ENCODE measurements around the gene PEA15.

GRCh38 chr1:160205242-160206035 lies at the start of gene PEA15:
- TF ChIP-seq EZH2 (IDR thresholded peaks at IDR 0.05; ENCODE audit: insufficient read depth, poor library complexity, severe bottlenecking), result no peak
- TF ChIP-seq EZH2phosphoT487 (IDR thresholded peaks at IDR 0.05; ENCODE audit: insufficient read depth, low read depth), result no peak

Data from GM23248 (cell line).